Panc1 (cell line): ENCODE data around the gene S1PR3. TPM values are rescaled to one million over a fixed set of nuclear protein-coding genes. Genes with fewer than 3 reads are reported as not detected.

ENCODE experiments used
- ATAC-seq: fragments of 200-7000 bp; cut with Tn5 transposase; 2 replicates; pipeline ENCODE4 v1.9.1; 2020; ENCODE audit warnings: mild to moderate bottlenecking, moderate library complexity
- BruUV-seq: library from RNA; stranded (reverse); fragments of 400-500 nt; replicated peaks from 2 replicates; lab custom pipeline; 2021; lab: Mats Ljungman, UMichigan
- CTCF ChIA-PET: fragments of 300-600 bp; sonication (Branson Sonifier 250); formaldehyde crosslinking; loops from one replicate; lab custom pipeline; 2022; ENCODE audit warnings: antibody characterized with exemption; lab: Charles Lee
- POLR2A ChIA-PET: fragments of 300-600 bp; sonication (Branson Sonifier 250); formaldehyde crosslinking; loops from one replicate; lab custom pipeline; 2022; ENCODE audit warnings: antibody characterized with exemption; lab: Charles Lee
- DNase-seq: peaks from one replicate; pipeline ENCODE4 v3.0.0-alpha.2; 2010; ENCODE audit warnings: low read depth, low spot score
- H3K27ac ChIP-seq: 2 replicates; pipeline ENCODE4 v1.5.1; 2011; ENCODE audit warnings: mild to moderate bottlenecking, low read length, inconsistent platforms
- H3K27me3 ChIP-seq: fragments of 200-500 bp; sonication (Bioruptor generic); 2 replicates; pipeline ENCODE4 v1.6.0; 2014; ENCODE audit warnings: low read length, inconsistent platforms; ENCODE audit not compliant: control insufficient read depth, insufficient read depth
- H3K36me3 ChIP-seq: fragments of 200-500 bp; sonication (Bioruptor generic); 2 replicates; pipeline ENCODE4 v1.5.1; 2014; ENCODE audit warnings: inconsistent platforms, mild to moderate bottlenecking, low read length, moderate library complexity; ENCODE audit not compliant: control insufficient read depth, insufficient read depth
- H3K4me1 ChIP-seq: 2 replicates; pipeline ENCODE4 v1.5.1; 2011; ENCODE audit warnings: inconsistent platforms, mild to moderate bottlenecking, low read length, moderate library complexity; ENCODE audit not compliant: control insufficient read depth, insufficient read depth
- H3K4me3 ChIP-seq, 2 experiments: 2 replicates each; pipeline ENCODE4 v1.5.1; 2011 to 2012; ENCODE audit warnings: low read depth in 2 of 2, low read length in 2 of 2, mild to moderate bottlenecking in 2 of 2, inconsistent platforms in 1 of 2, moderate library complexity in 1 of 2
- H3K9me3 ChIP-seq: fragments of 200-500 bp; sonication (Bioruptor generic); 2 replicates; pipeline ENCODE4 v1.5.1; 2014; ENCODE audit warnings: low read depth, mild to moderate bottlenecking, inconsistent platforms, low read length, moderate library complexity; ENCODE audit not compliant: control insufficient read depth, insufficient read depth
- CTCF ChIP-seq: fragments of 450-650 bp; IDR thresholded peaks from 2 replicates; pipeline ENCODE4 v1.5.1; 2017; ENCODE audit warnings: mild to moderate bottlenecking
- POLR2AphosphoS5 ChIP-seq: IDR thresholded peaks from 2 replicates; pipeline ENCODE4 v1.6.1; 2012; ENCODE audit warnings: mild to moderate bottlenecking, low read depth, low read length, moderate library complexity
- REST ChIP-seq, 2 experiments: IDR thresholded peaks; 2 replicates each; pipeline ENCODE4 v1.6.1; 2011 to 2012; ENCODE audit warnings: low read depth in 2 of 2, control low read depth in 1 of 2, low read length in 1 of 2, mild to moderate bottlenecking in 1 of 2, moderate library complexity in 1 of 2; ENCODE audit not compliant: insufficient read depth in 1 of 2
- SIN3A ChIP-seq: IDR thresholded peaks from 2 replicates; pipeline ENCODE4 v1.6.1; 2012; ENCODE audit warnings: low read depth, mild to moderate bottlenecking, low read length, moderate library complexity, borderline replicate concordance; ENCODE audit not compliant: insufficient read depth
- TCF7L2 ChIP-seq: IDR thresholded peaks from 2 replicates; pipeline ENCODE4 v1.6.1; 2011; ENCODE audit warnings: mild to moderate bottlenecking, low read depth, low read length, inconsistent platforms
- in situ Hi-C: cut with HindIII; loops from 2 replicates; pipeline ENCODE4 v1.10.0; 2016; ENCODE audit warnings: low sequenced_read_pairs, low pct_unique_long_range_greater_than_20kb
- intact Hi-C: fragments of 100-400 bp; cut with micrococcal nuclease; formaldehyde crosslinking; loops from one replicate; pipeline ENCODE4 v1.10.0; 2022; ENCODE audit not compliant: unreplicated experiment
- total RNA-seq: library from RNA; stranded (reverse); gene quantifications from one replicate; pipeline ENCODE4 v1.2.1, GENCODE V29; 2021; ENCODE audit not compliant: unreplicated experiment

Gene S1PR3
- total RNA-seq, 1 experiment from 2014 or later, result 8.1 TPM

GRCh38 chr9:89036383-89036782 lies 45.1 kb downstream of the S1PR3 start:
- CTCF ChIA-PET, result interaction anchor here (0.6 kb wide), 1 partner anchor 1623 kb away, joined by 3 read pairs; no protein-coding TSS in a partner anchor
- in situ Hi-C loops, result no loop called here
- no peak for TF ChIP-seq POLR2AphosphoS5
- no peak for TF ChIP-seq SIN3A
- no peak for TF ChIP-seq REST (IDR thresholded peaks at IDR 0.05; ENCODE audit: insufficient read depth in 1 of 2, low read depth in 2 of 2, low read length in 1 of 2)
- no peak for TF ChIP-seq CTCF
- no peak for TF ChIP-seq TCF7L2
- ATAC-seq (no peak), DNase-seq (no peak)
- H3K4me1 ChIP-seq, result no peaks in the 10 kb centered on the region
- no peak overlapping the region for H3K4me3 ChIP-seq
- intact Hi-C loops, result no loop called here
- no peaks in the 10 kb centered on the region for H3K27me3 ChIP-seq
- no peaks in the 10 kb centered on the region for H3K36me3 ChIP-seq
- no peaks in the 10 kb centered on the region for H3K9me3 ChIP-seq
- BruUV-seq, result no TSS peak
- H3K27ac ChIP-seq, result no peak overlapping the region
- POLR2A ChIA-PET, result no interaction called here

GRCh38 chr9:89036891-89037290 lies 45.6 kb downstream of the S1PR3 start:
- intact Hi-C loops, result no loop called here
- ATAC-seq, result no peak

More at GRCh38 chr9:89036891-89037290, 45.6 kb downstream of the S1PR3 start:
- Histone ChIP-seq H3K27me3 (no peaks in the 10 kb centered on the region), H3K4me3 (no peak overlapping the region), H3K4me1 (no peaks in the 10 kb centered on the region), H3K36me3 (no peaks in the 10 kb centered on the region), H3K27ac (no peak overlapping the region), H3K9me3 (no peaks in the 10 kb centered on the region)
- no peak for TF ChIP-seq REST (IDR thresholded peaks at IDR 0.05; ENCODE audit: insufficient read depth in 1 of 2, low read depth in 2 of 2, low read length in 1 of 2)
- TF ChIP-seq SIN3A, result no peak
- TF ChIP-seq POLR2AphosphoS5, result no peak
- TF ChIP-seq TCF7L2, result no peak
- no peak for TF ChIP-seq CTCF
- in situ Hi-C loops, result no loop called here
- ChIA-PET CTCF (no interaction called here), POLR2A (no interaction called here)
- DNase-seq, result no peak
- BruUV-seq, result no TSS peak
